NCI-H2081 (cell line): ENCODE measurements around the gene NSG1.
"Not testable (repeated sequence)": the region's sequence is repeated elsewhere in the genome, so short reads cannot be mapped to it uniquely, and the experiment has no call there.

ENCODE experiments used
- DNase-seq, 2 experiments: peaks; one replicate each; lab custom pipeline; 2025; lab: John Stamatoyannopoulos, UW

NSG1 gene, protein sequence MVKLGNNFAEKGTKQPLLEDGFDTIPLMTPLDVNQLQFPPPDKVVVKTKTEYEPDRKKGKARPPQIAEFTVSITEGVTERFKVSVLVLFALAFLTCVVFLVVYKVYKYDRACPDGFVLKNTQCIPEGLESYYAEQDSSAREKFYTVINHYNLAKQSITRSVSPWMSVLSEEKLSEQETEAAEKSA

DNA sequence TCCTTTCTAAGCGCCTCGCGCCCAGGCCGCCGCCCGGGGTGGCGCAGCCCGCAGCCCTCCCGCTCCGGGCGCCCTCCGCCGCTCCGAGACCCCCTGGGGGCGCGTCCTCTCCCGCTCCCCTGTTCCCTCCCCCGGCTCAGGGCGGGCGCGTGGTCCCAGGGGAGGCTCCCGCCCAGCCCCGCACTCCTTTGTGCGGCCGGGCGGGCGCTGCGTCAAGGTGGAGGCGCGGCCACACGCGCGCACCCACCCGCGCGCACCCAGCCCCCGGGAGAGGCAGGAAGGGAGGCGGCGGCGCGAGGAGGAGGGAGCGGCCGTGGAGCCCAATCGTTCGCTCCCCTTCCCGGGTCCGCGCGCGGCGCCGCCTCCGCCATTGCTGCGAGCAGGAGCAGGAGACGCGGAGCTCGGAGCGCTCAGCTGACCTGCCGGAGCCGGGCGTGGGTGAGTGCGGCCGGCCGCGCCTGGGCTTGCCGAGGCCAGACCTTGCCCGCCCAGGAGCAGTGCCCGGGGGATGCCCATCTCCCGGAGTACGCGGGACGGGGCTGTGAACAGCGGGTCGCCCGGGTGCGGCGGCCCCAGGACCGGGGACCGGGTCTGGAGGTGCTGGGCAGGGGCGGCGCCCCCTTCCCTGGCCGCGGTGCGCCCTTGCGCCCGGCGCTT is at the start of gene NSG1:
NSG1 (plus strand) TSS at position 367 of the 657 bp plus-strand sequence. CDS start 528 bp downstream, outside the sequence.
- peak in 1 of 2 experiments; percentile 29 for DNase-seq

DNA sequence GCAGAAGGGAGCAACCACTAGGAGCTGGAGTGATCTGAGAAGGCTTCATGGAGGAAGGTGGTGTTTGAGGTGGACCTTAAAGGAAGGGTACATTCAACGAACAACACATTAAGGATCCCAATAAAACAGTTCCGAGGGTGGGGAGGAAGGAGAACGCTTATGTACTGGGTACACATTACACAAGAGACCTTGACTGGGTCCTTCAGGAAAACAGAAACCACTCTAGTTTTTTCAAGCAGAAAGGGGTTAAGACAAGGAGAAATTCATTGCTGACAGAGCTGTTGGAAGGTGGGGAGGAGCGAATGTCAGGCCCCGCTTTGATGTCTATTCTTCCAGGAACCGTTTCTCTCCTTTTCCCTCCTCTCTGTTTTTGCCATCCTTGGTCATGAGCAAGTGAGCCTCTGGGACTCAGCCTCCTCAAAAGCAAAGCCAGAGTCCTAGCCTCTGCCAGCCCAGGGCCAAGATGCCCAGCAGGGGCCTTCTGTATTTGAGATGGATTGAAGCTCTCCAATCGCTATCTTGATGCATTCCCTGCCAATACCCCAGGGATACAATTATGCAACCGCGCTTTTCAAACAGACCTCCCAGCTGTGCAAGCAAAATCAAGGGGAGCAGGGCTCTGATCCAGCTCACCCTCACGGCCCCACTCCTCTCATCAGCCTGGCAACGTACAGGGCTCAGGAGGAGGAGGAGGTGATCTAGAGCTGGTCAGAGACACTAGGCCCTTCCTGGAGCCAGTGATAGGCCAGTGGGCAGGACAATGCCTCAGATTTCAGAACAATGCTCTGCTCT is 48.5 kb upstream of the NSG1 start:
- peak; percentile 54 to 83 for DNase-seq

DNA sequence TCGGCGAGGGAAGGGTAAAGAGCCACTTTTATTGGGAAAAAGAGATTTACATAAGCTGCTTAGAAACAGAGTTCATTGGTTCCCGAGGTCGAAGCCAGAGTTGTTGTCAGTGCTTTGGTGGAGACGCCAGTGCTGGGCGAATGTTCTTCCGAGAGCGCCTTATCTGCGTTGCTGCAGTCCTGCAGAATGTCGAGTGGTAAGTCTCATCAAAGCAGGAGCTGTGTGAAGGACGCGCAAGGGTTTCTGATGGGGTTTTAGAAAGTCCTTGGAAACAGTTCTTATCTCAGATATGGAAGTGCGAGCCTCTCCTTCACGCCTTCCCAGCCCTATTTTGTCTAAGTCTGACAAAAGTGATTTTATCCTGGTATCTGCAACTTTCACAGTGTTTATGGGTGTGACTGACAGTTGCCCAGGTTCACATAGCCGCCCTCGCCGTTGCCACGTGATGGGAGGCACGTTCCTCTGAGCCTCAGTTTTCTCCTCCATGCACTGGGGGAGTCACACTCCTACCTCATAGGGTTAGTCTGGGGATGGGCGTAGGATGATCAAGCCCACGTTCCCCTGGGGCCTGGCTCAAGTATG is 47.3 kb upstream of the NSG1 start:
- DNase-seq = no peak

DNA sequence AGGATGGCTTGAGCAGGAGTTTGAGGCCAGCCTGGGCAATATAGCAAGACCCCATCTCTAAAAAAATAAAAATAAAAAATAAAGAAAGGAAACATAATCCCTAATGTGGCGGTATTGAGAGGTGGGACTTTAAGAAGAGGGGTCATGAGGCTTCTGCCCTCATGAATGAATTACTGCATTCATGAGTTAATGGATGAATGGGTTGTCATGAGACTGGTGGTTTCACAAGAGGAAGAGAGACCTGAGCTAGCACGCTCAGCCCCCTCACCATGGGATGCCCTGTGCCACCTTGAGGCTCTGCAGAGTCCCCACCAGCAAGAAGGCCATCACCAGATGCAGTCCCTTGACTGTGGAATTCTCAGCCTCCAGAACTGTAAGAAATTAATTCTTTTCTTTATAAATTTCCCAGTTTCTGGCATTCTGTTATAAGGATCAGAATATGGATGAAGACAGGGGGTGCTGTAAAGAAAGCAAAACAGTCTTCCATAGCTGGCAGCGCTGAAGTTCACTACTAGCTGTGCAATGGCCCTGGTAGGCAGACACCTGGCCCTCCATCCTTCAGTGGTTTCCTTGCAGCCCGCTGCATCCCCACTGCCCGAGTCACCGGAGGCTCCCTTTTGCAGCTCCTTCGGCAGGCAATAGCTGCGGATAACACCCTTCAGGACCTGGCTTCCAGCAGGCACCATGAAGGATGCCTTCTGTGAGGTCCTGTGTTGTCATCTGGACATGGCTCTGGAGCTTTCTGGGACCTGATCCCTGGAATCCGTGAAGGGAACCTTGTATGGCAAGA is 44.8 kb upstream of the NSG1 start:
- DNase-seq = no peak

DNA sequence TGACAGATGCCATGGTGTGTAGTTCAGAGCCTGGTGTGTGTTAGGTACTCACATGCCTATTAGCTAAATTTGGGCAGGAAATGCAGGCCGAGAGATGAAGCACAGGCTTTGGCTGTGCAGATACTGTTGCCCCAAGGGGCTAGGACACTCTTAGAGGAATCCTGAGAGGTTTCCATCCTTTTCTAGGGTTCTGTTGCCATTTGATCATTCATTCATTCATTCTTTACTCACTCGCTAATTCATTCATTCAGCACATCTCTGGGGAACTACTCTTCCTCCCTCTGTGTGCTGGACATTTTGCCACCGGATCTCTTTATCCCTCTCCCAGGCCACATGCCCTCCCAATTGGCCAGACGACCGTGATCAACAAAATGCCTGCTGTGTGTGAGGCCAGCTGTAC is 43.9 kb upstream of the NSG1 start:
- DNase-seq = no peak

DNA sequence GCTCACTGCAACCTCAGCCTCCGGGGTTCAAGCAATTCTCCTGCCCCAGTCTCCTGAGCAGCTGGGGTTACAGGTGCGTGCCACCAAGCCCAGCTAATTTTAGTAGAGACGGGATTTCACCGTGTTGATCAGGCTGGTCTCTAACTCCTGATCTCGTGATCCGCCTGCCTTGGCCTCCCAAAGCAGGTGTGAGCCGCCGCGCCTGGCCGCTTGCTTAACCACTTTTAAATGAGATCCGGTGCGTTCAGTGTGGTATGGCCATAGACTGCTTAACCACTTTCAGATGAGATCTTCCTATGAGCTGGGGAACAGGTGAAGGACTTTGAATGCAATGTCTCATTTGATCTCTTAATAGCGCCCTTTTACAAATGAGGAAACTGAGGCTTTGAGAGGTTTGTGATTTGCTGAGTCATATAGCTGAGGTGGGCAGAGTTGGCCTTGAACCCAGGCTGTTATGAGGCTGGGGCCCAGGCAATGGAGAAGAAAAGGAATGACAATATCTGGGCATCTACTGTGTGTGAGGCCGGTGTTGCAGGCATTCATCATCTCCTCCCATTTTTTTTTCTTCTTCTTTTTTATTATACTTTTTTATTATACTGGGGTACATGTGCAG is 41.9 kb upstream of the NSG1 start:
- no peak for DNase-seq

DNA sequence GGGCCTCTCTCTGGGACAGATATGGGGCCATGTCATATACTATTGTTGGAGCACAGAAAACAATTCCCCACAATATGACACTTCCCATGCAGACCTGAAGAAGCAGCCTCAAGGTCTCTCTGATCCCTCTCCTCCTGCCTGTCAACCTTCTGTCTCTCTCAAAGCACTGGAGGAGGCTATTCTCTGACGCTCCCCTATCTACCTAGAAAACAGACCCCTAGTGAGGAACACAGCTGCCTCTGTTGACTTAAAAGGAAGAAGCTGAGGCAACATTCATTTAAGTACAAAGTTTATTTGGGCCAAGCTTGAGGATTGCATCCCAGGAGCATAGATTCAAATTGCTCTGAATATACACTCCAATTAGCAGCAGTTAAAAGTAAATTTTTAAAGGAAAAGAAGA is 39.3 kb upstream of the NSG1 start:
- DNase-seq = no peak

DNA sequence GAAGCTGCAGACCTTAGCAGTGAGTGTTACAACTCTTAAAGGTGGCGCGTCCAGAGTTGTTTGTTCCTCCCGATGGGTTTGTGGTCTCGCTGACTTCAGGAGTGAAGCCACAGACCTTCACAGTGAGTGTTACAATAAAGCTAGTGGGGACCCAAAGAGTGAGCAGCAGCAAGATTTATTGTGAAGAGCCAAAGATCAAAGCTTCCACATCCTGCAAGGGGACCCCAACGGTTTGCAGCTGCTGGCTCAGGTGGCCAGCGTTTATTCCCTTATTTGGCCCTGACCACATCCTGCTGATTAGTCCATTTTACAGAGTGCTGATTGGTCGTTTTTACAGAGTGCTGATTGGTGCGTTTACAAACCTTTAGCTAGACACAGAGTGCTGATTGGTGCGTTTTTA is 38.3 kb upstream of the NSG1 start:
- DNase-seq = not testable (repeated sequence)

DNA sequence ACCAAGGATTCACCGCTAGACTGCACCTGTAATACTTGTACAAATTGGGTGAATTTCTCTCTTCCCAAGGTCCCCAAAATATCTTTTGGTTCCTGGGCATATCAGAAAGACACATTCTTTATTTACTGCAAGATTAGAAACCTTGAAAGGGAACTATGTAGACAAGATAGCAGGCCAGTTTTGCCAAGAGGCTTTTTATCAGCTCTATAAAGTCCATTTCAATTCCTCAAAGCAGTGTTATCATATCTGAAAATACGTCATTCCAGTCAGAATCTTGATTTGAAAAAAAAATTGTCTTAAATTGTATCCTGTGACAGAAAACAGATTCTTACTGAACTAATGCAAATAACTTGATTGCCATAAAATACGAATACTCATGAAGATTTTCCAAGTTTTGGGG is 37.0 kb upstream of the NSG1 start:
- no peak for DNase-seq

DNA sequence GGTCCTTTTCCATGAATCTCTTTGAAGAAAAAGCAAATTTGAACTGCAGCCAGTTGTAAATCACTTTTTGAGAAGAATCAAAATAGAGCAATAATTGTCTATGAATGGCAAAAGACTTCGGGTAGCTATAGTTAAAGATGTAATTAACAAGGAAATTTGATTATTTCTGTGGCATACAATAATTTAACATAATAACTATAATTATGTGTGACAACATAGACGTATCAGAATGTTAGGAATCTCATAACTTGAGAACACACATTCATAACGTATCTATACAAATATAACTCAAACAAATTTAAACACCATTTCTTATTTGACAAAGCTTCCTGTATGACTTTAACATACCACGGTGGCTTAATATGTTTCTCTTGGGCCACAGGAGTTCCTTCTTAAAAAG is 36.0 kb upstream of the NSG1 start:
- no peak for DNase-seq

DNA sequence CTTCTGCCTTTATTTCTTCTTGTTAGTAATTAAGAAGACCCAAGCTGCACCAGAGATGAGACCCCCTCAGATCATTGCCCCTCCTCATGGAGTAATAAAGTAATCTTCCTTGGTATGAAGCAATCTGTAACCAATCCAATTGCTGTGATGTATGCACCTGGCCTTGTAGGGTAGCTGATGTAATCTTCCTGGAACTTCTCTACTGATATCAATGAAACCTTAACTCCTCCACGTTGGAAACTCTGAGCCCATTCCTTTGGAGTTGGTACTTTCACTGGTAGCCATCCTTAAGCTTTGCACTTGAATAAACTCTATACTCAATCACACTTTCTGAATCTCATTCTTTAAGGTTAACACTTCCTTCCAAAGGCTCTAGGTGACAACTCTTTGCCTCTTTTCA is 31.6 kb upstream of the NSG1 start:
- no peak for DNase-seq

DNA sequence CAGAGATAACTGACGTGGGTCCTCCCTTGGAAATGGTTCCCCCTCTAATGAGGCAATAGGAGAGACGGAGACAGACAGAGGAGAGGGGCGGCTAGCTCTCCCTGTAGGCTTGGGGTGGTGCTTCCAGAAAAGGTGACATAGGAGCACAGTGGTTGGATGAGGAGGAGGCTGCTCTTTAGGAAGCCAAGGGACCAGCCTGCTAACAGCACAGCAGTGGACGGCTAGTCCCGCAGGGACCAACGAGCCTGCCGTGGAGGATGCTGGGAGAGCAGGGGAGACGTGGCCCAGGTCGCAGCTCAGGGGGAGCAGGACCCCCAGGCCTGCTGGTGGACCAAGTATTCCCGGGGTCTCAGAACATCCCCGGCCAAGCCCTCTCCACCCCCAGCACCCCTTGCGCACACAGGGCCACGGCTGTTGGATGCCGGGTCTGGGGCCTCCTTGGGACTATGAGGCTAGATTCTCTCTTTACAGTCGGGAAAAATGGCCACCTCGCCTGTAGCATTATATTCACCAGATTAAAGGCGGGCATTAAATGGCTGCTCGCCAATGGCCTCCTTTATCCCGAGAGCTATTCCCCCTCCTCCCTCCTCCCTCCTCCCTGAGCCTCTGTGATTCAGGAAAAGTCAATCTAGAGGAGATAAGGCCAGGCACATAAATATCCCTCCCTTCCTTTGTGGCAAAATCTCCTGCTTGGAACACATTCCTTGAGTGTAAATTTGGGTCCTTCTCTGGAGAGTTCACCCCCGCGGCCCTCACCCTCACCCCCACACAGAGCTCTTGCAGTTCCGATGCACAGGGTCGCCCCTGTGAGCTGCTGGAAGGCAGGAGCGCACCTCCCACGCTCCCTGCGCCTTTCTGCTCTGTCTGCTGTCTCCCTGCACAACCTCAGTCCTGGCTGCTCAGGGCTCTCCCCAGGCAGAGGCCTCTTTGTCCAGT is 30.5 kb upstream of the NSG1 start:
- DNase-seq = no peak

DNA sequence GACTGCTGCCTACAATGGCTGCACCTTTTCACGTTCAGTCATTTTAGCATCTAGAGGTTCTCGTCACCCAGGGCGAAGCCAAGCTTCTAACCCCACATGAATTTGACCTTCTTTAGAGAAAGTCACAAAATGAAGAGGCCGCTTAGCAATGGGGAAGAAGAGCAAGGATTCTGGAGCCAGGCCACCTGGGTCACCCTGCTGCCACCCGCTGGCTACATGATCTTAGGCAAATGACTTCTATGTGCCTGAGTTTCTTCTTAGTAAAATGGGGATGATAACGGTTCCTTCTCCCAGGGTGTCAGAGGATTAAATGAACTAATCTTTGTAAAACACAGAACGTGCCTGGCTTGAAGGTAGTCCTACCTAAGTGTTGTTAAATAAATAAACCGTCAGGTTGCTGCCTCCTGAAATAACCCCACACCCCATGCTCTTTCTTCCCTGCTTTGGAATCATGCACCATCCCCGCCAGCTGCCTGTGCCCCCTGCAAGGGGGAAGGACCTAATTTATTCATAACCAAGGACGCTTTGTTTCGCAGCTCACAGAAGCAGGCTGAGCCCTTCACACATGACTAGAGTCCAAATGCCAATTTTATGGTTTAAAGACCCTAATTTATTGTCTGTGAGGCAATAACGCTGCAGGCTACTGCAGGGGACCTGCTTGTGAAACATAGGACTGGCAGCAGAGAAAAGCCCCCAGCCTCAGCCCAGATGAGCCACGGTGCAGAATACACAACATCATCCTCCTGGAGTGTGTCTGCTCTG is 28.6 kb upstream of the NSG1 start:
- DNase-seq = peak in 1 of 2 experiments; percentile 28

DNA sequence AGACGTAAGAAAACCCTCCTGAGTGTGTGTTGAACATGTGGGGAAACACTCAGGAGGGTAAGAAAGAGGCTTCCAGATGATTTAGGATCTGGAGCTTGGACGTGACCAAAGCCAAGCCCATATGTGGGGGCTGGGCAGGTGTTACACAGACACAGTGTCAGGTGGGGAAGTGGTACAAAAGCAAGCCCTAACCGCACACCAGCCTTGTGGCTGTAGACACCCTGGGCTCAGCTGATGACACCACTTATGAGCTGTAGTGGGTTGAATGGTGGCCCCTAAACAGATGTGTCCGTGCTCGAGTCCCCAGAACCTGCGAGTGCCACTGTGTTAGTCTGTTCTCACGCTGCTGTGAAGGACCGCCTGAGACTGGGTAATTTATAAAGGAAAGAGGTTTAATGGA is 25.0 kb upstream of the NSG1 start:
- no peak for DNase-seq

DNA sequence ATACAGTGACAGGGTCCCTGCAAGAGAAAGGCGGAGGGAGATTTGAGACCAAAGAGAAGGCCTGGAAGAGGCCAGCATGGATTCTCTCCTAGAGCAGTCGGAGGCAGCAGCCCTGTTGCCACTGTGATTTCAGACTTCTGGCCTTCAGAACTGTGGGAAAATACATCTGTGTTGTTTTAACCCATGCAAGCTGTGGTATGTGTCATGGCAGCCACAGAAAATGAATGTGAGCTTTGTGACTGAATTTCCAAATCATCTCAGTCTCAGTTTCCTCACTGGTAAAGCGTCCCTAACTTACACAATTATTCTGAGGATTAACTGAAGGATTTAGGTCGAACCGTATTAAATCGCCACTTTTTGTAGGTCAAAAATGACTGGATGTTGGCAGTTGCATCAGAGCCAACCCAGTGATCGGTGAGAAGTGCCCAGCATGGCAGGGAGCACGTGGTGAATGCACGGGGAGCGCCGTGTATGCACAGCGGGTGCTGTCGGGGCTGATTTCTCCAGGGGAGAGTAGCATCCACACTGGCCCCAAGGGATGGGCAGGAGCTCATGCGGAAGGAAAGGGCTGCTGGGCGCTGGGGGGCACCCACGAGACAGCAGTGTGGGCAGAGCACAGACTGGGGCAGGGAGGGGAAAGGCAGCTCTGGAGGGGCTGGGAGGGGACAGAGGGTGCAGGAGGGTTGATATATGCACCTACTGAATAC is 23.8 kb upstream of the NSG1 start:
- no peak for DNase-seq

DNA sequence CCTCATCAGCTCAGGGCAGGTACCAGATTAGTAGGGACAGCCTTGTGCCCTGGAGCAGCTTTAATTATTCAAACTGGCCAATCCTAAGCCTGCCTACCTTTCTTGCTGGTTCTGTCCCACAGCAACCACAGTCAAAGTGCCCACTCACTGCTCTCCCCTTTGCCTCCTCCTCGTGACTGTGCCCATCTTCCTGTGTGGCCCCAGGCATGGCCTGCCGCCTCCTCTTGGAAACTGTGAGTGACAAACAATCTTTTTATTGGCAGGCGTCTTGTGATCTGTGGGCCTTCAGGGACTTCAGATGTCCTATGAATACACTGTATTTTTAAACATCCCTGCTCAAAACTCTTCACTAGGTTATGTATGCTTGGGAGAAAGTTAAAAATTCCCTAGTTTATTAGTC is 22.8 kb upstream of the NSG1 start:
- DNase-seq = no peak

DNA sequence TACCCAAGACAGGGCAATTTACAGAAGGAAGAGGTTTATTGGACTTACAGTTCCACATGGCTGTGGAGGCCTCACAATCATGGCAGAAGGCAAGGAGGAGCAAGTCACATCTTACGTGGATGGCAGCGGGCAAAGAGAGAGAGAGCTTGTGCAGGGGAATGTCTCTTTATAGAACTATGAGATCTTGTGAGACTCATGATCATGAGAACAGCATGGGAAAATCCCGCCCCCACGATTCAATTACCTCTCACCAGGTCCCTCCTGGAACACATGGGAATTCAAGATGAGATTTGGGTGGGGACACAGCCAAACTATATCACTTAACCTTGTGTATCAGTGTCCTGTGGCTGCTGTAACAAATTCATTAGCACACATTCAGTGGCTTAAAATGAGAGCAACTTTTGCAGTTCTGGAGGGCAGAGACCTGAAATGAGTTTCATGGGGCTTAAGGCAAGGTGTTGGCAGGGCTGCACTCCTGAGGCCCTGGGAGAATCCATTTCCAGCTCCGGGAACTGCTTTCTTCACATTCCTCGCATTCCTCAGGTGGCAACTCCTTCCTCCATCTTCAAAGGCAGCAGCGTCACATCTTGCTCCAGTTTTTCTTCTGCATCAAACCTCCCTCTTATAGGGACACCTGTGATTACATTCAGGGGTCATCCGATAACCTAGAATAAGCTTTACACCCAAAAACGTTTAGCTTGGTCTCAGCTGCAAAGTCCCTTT is 22.3 kb upstream of the NSG1 start:
- no peak for DNase-seq

DNA sequence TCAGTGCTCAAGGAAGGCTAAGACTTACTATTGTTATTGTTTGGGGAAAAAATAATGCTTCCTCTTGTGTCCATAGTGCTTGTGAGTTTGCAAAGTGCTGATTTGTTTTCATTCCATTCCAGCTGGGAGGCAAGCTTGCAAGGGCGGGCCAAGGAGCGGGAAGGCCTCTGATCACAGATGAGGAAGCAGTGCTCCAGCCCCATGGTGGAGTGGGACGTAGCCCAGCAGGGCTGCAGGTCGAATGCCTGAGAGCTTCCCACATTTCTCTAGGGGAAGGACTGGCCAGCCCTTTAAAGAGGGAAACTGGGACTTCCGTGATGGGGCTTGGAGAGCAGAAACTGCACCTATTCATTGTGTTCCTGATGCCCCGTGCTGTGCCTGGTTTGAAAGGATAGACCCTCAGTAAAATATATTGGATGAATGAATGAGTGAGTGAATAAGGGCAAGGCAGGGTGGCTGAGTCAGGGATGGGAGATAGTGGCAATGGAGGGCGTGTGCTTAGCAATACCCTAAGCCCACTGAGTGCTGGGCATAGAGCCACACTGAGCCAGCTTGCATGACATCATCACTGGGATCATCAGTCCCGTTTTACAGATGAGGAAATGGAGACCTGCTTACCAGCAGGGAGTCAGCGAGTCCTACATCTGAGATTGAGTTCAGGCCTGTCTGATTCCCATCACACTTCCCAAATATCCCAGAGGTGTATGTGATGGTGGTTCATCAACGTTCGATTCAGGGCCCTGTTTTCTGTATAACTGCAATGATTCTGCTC is 17.9 kb upstream of the NSG1 start:
- DNase-seq = no peak
